ENCODE data around the gene IL2RA.

GRCh38 chr10:6034371-6034770 lies 27.8 kb downstream of the IL2RA start:
- TF ChIP-seq JUNB (IDR thresholded peaks at IDR 0.05; ENCODE audit: unreplicated experiment) (no peak), CTCF (conservative IDR thresholded peaks at IDR 0.05; ENCODE audit: low read depth in 2 of 2) (no peak), EZH2phosphoT487 (IDR thresholded peaks at IDR 0.05; ENCODE audit: unreplicated experiment) (no peak), POLR2AphosphoS5 (IDR thresholded peaks at IDR 0.05; ENCODE audit: low read depth) (no peak), CREB1 (CRISPR knock-in tag; IDR thresholded peaks at IDR 0.05; ENCODE audit: low read depth) (no peak), EZH2 (IDR thresholded peaks at IDR 0.05; ENCODE audit: low read depth, unreplicated experiment) (no peak), ZNF331 (CRISPR knock-in tag; IDR thresholded peaks at IDR 0.05; ENCODE audit: low read depth) (no peak), REST (IDR thresholded peaks at IDR 0.05; ENCODE audit: unreplicated experiment) (no peak)

Measured in GM23338 (cell line).